NCI-H187 (cell line): ENCODE data around the gene AKT2.
A peak's percentile ranks its signal among the peaks of the same experiment; 100 is the strongest.

ENCODE experiments used
- DNase-seq, 2 experiments: peaks; one replicate each; lab custom pipeline; 2025; lab: John Stamatoyannopoulos, UW

AKT2 gene

DNA sequence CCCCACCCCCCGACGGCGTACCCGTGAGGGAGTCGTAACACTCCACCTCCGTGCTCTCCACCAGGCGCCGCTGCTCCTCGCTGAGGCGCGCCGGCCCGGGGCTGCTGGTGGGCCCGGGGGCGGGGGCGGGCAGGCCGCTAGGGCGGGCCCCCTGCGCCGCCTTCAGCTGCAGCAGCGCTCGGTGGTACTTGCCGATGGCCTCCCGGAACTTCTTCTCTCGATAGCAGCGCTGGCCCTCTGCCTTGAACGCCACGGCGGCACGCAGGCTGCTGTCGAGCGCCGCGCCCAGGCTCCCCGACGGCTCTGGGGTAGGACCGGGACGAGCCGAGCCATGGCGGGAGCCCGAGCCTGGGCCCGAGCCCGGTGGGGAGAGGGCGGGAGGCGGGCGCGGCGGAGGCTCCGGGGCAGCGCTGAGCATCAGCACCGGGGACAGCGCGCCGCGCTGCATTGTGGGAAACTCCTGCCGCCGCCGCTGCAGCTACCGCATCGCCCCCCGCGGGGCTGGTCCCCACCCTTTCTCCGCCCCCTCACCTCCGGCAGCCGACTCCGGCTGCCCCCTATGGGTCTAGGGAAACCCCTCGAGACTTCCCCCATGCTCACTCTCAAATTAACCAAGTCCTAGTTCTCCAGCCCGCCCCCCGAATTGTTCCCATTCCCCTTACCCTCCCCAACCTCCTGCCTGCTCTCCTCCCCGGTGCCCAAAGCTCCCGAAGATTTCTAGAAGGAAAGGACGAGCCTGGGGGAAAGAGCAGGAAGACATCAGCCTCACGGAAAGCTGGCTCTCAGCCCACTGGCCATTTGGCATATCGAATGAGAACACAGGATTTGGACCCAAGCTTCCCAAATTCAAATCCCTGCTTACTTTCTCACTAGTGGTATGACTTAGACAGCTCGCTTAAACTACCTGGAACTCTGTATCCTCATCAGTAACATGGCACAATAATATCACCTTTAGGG, 66.9 kb downstream of the AKT2 start, which contains the start of gene TTC9B:
Gene TTC9B (minus strand): TSS at position 451 of the 957 bp plus-strand sequence. CDS start 3 bp downstream, at position 448.
- DNase-seq, result no peak

DNA sequence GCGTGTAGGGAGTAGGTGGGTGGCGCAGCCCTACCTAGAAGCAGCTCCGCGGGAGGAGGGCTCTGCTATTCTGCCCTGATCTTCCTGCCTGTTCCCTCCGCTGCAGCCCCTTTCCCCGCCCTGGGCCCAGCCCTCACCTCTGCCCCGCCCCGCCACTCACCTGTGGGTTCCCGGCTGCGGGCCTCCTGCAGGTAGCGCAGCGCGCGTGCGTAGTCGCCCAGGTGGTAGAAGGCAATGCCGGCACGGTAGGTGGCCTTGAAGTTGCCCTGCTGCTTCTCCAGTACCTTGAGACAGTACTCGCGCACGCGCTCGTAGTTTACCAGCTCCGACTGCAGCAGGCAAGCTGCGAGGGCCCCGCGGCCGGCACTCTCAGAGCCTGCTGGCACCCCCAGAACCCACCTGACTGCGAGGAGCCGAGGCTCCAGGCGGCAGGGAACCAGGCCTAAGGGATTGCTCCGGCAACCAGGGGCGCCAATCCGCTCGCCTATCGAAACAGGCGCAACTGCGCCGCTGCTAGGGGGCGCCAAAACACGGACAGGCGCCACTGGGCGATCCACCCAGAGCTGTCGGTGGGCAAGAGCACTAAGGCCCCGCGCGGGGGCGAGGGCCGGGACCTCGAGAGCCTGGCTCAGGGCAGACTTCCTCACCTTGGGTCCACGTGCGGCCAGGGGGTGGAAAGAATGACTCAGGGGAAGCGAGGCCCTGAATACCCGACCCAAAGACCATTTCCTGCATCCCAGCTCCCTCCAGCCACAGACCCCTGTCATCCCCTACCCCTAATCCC, 67.9 kb downstream of the AKT2 start:
- peak; percentile 76 to 84 for DNase-seq

DNA sequence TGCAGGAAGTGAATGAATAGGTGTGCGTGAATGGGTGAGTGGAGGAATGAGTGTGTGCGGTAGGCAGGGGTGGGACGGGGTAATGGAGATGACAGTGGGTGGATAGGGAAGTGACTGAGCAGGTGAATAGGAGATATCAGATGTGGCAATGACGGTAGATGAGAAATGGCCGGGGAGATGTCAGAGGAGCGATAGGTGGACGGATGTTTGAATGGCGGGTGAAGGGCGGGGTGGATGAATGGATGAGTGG, 68.4 kb downstream of the AKT2 start:
- peak in 1 of 2 experiments; percentile 68 for DNase-seq

DNA sequence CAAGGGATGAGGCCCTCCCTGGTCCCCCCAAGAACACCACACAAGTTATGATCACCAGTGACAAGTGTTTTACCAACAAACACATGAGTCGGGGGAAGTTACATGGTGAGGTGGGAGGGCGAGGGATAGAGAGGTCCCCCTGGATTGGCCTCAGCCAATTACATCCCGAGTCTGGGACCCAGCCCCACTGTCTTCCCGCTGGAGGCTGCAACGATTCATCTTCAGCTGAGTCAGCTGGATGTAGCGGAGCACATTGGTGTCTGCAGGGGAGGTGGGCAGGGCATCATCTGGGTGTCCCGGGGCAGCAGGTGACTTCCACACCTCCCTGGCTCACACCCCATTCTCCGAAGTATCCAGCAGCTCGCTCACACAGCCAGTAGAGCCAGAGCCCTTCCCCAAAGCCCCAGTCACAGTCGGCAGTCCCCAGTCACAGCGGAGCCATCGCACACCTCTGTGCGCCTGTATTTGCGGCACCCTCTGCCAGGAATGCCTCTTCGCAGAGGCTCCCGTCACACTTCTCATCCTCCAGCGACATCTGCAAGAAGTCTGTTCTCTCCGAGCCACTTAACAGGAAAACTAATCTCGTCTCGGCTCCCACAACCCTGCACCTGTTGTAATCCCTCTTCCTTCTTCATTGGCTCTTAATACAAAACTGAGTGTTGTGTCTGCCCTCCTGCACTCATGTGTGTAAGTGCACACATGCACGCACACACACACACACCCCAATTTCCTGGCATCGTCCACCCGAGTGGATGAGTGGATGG, 69.0 kb downstream of the AKT2 start:
- DNase-seq, result no peak

DNA sequence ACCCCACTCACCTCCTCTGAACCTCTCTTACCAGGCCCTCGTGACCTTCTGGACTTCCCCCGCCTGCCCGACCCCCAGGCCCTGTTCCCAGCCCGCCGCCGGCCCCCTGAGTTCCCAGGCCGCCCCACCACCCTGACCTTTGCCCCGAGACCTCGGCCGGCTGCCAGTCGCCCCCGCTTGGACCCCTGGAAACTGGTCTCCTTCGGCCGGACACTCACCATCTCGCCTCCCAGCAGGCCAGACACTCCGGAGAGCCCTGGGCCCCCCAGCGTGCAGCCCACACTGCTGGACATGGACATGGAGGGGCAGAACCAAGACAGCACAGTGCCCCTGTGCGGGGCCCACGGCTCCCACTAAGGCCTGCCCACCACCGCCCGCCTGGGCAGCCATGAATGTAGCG, 70.2 kb downstream of the AKT2 start:
- DNase-seq, result no peak

DNA sequence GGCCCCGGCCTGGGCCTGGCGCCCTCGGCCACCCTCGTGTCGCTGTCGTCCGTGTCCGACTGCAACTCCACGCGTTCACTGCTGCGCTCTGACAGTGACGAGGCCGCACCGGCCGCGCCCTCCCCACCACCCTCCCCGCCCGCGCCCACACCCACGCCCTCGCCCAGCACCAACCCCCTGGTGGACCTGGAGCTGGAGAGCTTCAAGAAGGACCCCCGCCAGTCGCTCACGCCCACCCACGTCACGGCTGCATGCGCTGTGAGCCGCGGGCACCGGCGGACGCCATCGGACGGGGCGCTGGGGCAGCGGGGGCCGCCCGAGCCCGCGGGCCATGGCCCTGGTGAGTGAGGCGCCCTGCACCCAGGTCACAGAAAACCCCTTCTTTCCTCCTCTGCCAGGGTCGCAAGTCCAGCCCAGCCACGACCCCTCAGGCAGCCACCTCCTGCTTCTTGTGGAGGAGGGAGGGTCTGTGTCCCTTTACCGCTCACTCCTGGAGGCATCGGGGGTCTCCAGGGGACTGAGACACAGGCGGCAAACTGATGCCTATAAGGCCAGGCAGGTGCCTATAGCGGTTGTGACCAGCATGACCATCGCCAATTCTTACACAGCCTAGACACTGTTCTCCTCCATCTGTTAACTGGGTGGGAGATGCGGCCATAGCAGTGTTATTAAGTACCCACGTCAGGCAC, 71.1 kb downstream of the AKT2 start:
- no peak for DNase-seq

DNA sequence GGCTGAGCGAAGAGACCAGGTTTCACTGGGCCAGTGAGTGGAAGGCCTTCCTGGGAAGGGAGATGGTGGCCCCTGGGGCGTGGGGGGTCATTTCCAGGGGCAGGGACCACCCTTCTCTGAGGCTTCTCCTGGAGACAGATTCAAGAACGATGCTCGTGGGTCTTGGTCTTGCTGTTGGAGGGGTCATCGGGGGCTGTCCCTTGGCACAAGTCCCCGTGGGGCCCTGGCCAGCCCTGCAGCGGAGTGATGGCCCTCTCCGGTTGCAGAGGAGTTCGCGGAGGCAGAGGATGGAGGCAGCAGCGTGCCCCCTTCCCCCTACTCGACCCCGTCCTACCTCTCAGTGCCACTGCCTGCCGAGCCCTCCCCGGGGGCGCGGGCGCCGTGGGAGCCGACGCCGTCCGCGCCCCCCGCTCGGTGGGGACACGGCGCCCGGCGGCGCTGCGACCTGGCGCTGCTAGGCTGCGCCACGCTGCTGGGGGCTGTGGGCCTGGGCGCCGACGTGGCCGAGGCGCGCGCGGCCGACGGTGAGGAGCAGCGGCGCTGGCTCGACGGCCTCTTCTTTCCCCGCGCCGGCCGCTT, 71.8 kb downstream of the AKT2 start:
- no peak for DNase-seq

DNA sequence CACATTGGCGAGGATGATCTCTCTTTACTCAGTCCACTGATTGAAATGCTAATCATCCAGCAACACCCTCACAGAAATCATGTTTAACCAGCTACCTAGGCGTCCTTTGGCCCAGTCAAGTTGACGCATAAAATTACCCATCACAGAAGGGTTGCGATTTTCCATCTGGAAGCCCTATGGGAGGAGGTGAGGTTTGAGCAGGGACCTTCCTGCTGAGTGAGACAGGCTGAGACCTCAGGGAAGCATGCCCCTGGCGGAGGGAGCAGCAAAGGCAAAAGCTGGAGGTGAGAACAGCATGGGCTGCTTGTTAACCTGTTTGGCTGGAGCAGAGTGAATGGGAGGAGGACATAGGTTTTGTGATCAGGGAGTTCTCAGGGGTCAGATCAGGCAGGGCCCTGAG, 74.3 kb downstream of the AKT2 start:
- no peak for DNase-seq

DNA sequence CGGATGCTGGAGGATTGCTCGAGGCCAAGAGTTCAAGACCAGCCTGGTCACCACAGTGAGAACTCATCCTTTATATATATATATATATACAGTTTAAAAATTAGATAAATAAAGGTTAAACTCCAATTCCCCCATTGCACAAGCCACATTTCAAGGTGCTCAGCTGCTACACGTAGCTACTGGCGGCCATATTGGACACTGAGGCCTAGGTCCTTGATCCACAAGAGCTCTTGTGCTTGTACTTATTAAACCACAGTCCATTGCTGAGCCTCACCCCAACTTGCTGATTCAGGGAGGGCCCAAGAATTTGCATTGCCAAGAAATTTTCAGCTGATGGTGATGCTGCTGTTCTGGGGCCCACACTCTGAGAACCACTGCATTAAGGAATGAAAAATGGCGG, 76.5 kb downstream of the AKT2 start:
- DNase-seq, result no peak

DNA sequence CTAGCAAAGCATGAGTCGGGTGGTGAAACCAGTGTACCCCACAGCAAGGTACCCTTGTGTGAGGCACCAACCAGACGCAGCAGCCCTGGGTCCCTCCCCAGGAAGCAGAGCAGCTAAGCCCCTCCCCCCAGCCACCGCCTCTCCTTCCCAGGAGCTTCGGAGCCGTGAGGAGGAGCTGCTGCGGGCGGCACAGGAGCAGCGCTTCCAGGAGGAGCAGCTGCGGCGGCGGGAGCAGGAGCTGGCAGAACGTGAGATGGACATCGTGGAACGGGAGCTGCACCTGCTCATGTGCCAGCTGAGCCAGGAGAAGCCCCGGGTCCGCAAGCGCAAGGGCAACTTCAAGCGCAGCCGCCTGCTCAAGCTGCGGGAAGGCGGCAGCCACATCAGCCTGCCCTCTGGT, 79.4 kb downstream of the AKT2 start:
- DNase-seq, result no peak

DNA sequence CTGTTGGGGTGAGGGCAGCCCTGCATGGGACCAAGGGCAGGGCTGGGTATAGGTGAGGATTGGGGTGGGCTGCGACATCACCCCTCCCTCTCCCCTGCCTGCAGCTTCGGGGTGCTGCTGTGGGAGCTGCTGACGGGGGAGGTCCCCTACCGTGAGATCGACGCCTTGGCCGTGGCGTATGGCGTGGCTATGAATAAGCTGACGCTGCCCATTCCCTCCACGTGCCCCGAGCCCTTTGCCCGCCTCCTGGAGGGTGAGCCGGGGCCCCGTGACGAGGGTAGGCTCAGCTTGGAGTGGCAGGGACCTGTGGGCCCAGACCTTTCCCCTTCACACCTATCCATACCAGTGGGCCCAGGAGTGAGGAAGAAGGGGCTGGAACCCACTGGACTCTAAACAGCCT, 80.8 kb downstream of the AKT2 start:
- no peak for DNase-seq

DNA sequence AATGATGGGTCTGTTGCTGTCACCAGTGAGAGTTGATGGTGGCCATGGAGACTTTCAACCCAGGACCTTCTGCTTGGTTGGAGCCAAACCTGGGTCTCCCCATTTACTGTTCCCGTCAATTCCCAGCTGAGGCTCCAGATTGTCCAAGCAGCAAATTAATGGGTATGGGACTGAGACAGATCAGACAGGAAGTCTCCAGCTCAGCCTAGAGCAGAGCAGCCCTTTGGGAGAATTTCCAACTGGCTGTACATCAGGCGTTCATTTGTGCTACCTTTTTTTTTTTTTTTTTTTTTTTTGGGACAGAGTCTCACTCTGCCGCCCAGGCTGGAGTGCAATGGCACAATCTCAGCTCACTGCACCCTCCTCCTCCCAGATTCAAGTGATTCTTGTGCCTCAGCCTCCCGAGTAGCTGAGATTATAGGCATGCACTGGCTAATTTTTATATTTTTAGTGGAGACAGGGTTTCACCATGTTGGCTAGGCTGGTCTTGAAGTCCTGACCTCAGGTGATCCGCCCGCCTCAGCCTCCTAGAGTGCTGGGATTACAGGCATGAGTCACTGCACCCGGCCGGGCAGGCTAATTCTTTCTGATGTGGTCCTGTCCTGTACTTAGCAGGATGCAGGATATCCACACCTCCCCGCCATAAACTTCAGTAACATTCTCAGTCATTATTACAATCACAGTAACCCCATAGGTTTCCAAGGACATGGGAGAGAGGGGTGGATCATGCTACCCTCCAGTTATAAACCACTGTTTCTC, 84.6 kb downstream of the AKT2 start:
- no peak for DNase-seq

DNA sequence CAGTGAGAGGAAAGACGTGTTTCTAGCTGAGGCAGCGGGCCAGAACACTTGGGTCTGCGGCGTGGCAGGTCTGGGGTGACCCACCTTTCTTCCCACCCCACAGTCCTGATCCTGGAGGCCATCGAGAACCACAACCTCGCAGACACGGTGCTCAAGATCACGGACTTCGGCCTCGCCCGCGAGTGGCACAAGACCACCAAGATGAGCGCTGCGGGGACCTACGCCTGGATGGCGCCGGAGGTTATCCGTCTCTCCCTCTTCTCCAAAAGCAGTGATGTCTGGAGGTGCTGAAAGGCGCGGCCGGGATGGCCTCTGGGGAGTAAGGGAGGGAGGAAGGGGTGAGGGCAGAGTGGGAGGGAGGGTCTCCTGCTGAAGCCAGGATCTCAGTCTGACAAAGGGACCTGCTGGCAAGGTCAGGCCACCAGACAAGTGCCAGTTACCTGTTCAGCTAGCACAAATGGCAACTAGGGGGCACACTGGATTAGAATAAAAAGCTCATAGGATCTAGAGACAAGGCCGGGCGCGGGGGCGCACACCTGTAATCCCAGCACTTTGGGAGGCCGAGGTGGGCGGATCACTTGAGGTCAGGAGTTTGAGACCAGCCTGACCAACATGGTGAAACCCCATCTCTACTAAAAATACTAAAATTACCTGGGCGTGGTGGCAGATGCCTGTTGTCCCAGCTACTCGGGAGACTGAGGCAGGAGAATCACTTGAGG, 86.7 kb downstream of the AKT2 start:
- DNase-seq, result no peak

DNA sequence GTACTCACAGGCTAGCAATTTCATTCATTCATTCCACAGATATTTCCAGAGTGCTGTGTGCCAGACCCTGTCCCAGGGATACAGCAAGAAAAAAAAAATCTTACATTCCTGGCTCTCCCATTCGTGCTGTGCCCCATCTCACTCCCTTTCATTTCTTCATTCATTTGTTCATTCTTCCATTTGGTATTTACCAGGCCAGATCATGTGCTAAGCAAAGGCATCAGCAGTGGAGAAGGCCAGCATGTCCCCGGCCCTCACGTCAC, 91.6 kb downstream of the AKT2 start:
- no peak for DNase-seq

DNA sequence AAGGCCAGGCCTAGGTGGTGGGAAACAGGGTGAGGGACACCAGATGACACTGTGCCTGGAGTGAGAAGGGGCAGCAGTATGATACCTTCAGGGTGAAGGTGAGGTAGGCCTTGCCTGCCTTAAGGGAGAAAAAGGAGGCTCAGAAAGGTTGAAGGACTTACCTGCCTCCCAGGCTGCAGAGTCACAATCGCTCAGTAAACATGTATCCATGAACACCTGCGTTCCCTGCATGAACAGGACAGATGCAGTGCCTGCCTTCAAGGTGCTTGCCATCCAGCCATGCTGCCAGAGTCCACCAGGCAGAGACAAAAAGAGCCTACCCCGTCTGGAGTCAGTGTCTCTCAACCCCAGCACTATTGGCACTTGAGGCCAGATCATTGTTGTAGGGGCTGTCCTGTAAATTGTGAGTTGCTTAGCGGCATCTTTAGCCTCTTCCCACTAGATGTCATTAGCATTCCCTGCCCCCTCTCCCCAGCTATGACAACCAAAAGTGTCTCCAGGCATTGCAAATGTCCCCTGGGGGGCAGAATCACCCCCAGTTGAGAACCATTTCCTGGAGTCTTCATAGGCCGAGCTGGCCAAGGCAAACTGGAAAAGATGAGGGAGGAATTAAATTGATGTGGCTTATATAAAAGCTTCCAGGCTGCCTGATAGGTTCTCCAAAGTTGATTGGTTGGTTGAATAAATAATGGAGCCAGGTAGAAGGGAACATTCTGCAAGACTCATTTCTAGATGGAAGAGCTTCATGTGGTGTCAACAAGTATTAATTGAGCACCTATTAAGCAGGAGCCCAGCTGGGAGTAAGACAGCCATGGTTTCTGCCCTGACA, 92.2 kb downstream of the AKT2 start:
- no peak for DNase-seq

DNA sequence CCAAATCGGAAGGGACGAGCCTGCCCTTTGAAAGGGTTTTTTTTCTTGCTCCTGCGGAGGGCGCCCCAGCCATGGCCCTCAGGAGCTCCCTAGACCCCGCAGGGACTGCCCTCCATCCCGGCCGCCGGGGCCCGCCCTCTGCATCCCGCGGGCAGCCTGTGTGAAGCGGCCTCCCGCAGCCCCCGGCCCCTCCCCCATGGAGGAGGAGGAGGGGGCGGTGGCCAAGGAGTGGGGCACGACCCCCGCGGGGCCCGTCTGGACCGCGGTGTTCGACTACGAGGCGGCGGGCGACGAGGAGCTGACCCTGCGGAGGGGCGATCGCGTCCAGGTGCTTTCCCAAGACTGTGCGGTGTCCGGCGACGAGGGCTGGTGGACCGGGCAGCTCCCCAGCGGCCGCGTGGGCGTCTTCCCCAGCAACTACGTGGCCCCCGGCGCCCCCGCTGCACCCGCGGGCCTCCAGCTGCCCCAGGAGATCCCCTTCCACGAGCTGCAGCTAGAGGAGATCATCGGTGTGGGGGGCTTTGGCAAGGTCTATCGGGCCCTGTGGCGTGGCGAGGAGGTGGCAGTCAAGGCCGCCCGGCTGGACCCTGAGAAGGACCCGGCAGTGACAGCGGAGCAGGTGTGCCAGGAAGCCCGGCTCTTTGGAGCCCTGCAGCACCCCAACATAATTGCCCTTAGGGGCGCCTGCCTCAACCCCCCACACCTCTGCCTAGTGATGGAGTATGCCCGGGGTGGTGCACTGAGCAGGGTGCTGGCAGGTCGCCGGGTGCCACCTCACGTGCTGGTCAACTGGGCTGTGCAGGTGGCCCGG, 93.1 kb downstream of the AKT2 start:
- no peak for DNase-seq

DNA sequence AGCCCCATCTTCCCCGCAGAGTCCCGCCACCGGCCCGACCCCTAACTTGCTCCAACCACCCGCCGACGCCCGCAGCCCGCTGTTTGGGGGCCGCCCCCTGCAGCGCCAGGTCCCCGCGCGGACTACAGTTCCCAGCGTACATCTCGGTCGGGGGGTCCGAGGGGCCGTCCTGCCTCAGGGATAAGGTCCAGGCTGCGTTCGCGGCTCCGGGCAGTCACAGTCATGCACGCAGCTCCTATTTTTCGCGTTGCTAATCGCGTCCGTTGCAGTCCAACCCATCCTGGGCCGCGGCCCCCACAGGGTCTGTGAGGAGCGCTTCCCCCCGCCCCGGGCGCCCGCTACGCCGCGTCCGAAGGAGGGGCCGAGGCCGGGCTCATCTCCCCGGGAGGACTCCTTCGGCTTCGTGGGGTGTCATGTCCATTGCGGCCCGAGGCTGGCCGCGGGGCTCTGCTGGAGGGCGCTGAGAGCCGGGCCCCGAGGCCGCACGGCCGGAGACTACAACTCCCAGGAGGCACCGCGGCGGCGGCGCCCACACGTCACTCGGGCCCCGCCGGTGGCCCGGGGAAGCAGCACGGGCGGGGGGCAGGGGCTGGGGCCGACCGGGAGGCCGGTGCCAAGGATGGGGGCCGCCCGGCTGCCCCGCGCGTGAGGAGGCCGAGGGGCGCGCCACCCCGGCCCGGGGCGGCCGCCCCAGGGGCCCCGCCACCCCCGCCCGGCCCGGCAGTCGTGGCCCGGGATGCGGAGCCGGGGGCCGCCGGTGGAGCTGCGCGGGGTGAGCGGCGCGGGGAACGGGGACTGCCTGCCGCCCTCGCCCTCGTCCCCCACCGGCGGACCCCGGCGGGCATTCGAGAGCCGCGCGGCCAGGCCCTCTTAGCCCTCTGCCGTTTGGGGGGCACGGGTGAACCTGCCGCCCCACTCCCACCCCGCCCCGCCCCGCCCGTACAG, 94.0 kb downstream of the AKT2 start, which contains the start of gene MAP3K10:
Gene MAP3K10 (plus strand): TSS at position 536 of the 945 bp plus-strand sequence. CDS start 606 bp downstream, outside the sequence.
- peak in 1 of 2 experiments; percentile 45 for DNase-seq
